Endothelial cell of umbilical vein (primary cell): ENCODE results near the gene ASMTL. TPM values are rescaled to one million over a fixed set of nuclear protein-coding genes. Genes with fewer than 3 reads are reported as not detected.

Source experiments
- BruUV-seq: library from RNA; stranded (reverse); fragments of 400-500 nt; replicated peaks from 2 replicates; lab custom pipeline; 2021; lab: Mats Ljungman, UMichigan
- CTCF ChIA-PET: fragments of 300-600, 350-600 bp; sonication (Branson Sonifier 250); formaldehyde crosslinking; loops from one replicate; lab custom pipeline; 2021; ENCODE audit warnings: antibody characterized with exemption, inconsistent platforms; lab: Charles Lee
- POLR2A ChIA-PET: fragments of 300-600, 350-600 bp; sonication (Branson Sonifier 250); formaldehyde crosslinking; loops from one replicate; lab custom pipeline; 2021; ENCODE audit warnings: antibody characterized with exemption, inconsistent platforms; lab: Charles Lee
- DNase-seq: peaks from one replicate; pipeline ENCODE4 v3.0.0-alpha.2; 2011; ENCODE audit warnings: low read depth, low spot score
- FAIRE-seq: peaks from 2 replicates; lab custom pipeline; 2011; peaks lifted over from hg19 to GRCh38; lab: Jason Lieb, UNC
- H2AFZ ChIP-seq: 2 replicates; pipeline ENCODE4 v1.6.0; 2012; ENCODE audit warnings: low read depth, low read length, control low read depth, inconsistent platforms
- H3K27ac ChIP-seq: 2 replicates; pipeline ENCODE4 v1.5.1; 2011; ENCODE audit warnings: low read depth, mild to moderate bottlenecking, control low read depth, low read length, moderate library complexity; ENCODE audit not compliant: insufficient read depth
- H3K27me3 ChIP-seq, 2 experiments: 2 replicates each; pipeline versions ENCODE4 v1.6.0 to v1.6.1; 2011; ENCODE audit warnings: low read length in 2 of 2, mixed read lengths in 1 of 2; ENCODE audit not compliant: control insufficient read depth in 2 of 2, insufficient read depth in 2 of 2
- H3K36me3 ChIP-seq, 2 experiments: 2 replicates in 1 of 2; 3 replicates in 1 of 2; pipeline ENCODE4 v1.5.1; 2011; ENCODE audit warnings: low read length in 2 of 2, mild to moderate bottlenecking in 1 of 2, moderate library complexity in 1 of 2; ENCODE audit not compliant: control insufficient read depth in 2 of 2, insufficient read depth in 2 of 2; ENCODE audit errors: extremely low read depth in 1 of 2
- H3K4me1 ChIP-seq: 3 replicates; pipeline ENCODE4 v1.5.1; 2011; ENCODE audit warnings: mild to moderate bottlenecking, low read length; ENCODE audit not compliant: control insufficient read depth, insufficient read depth; ENCODE audit errors: extremely low read depth
- H3K4me2 ChIP-seq: 2 replicates; pipeline ENCODE4 v1.6.1; 2011; ENCODE audit warnings: low read length, control low read depth, mixed read lengths; ENCODE audit not compliant: insufficient read depth
- H3K4me3 ChIP-seq, 3 experiments: fragments of 200-600 bp in 1 of 3; sonication (generic), shearing (Covaris generic) in 1 of 3; replicated peaks in 1 of 3; 2 replicates each; pipeline ENCODE4 v1.5.1; 2011 to 2016; ENCODE audit warnings: control low read depth in 3 of 3, low read length in 3 of 3, mild to moderate bottlenecking in 2 of 3, inconsistent platforms in 1 of 3, low read depth in 1 of 3, moderate library complexity in 1 of 3; ENCODE audit not compliant: insufficient read depth in 1 of 3
- H3K79me2 ChIP-seq: 2 replicates; pipeline ENCODE4 v1.6.0; 2012; ENCODE audit warnings: low read length, inconsistent platforms; ENCODE audit not compliant: control insufficient read depth, insufficient read depth
- H3K9ac ChIP-seq: replicated peaks from 2 replicates; pipeline ENCODE3; 2011; ENCODE audit warnings: low read length, control low read depth; ENCODE audit not compliant: insufficient read depth; ENCODE audit errors: extremely low read depth
- H3K9me1 ChIP-seq: replicated peaks from 3 replicates; pipeline ENCODE4 v1.6.0; 2011; ENCODE audit warnings: mild to moderate bottlenecking, low read length; ENCODE audit not compliant: control insufficient read depth, insufficient read depth; ENCODE audit errors: extremely low read depth
- H3K9me3 ChIP-seq: replicated peaks from 2 replicates; pipeline ENCODE4 v1.5.1; 2012; ENCODE audit warnings: low read length, inconsistent platforms; ENCODE audit not compliant: control insufficient read depth, insufficient read depth
- H4K20me1 ChIP-seq: replicated peaks from 2 replicates; pipeline ENCODE3; 2011; ENCODE audit warnings: mild to moderate bottlenecking, low read length; ENCODE audit not compliant: control insufficient read depth, insufficient read depth; ENCODE audit errors: extremely low read depth
- CTCF ChIP-seq, 2 donors: IDR thresholded peaks; 1 replicate in 1 of 2; 2 replicates in 1 of 2; pipeline ENCODE4 v1.5.1; 2011; ENCODE audit warnings: low read length in 2 of 2, mild to moderate bottlenecking in 2 of 2, moderate library complexity in 2 of 2, control low read depth in 1 of 2, inconsistent platforms in 1 of 2, low read depth in 1 of 2; ENCODE audit not compliant: insufficient read depth in 1 of 2; ENCODE audit errors: extremely low read depth in 1 of 2
- EZH2 ChIP-seq: IDR thresholded peaks from 2 replicates; pipeline ENCODE4 v1.6.1; 2012; ENCODE audit warnings: borderline replicate concordance, low read depth, mild to moderate bottlenecking, moderate library complexity, low read length, inconsistent platforms; ENCODE audit not compliant: severe bottlenecking
- FOS ChIP-seq: IDR thresholded peaks from 2 replicates; pipeline ENCODE4 v1.6.1; 2011; ENCODE audit warnings: mild to moderate bottlenecking, low read length, moderate library complexity, borderline replicate concordance; ENCODE audit not compliant: insufficient read depth
- GATA2 ChIP-seq: IDR thresholded peaks from 2 replicates; pipeline ENCODE4 v1.7.0; 2011; ENCODE audit warnings: low read depth, mild to moderate bottlenecking, moderate library complexity, mixed read lengths, low read length; ENCODE audit not compliant: insufficient read length, insufficient read depth
- JUN ChIP-seq: IDR thresholded peaks from 2 replicates; pipeline ENCODE4 v1.6.1; 2011; ENCODE audit warnings: borderline replicate concordance, low read depth; ENCODE audit not compliant: insufficient read length, insufficient read depth
- MAX ChIP-seq: IDR thresholded peaks from 2 replicates; pipeline ENCODE4 v1.6.1; 2011; ENCODE audit not compliant: insufficient read depth, insufficient read length
- MYC ChIP-seq: IDR thresholded peaks from one replicate; pipeline ENCODE4 v1.6.1; 2011; ENCODE audit warnings: mild to moderate bottlenecking, low read depth, low read length
- POLR2A ChIP-seq: IDR thresholded peaks from 2 replicates; pipeline ENCODE4 v1.6.1; 2012; ENCODE audit warnings: low read depth, mild to moderate bottlenecking, control low read depth, low read length
- POLR2AphosphoS5 ChIP-seq: IDR thresholded peaks from 2 replicates; pipeline ENCODE4 v1.6.1; 2012; ENCODE audit warnings: low read depth, mild to moderate bottlenecking, control low read depth, low read length, moderate library complexity; ENCODE audit not compliant: insufficient read depth
- dilution Hi-C: fragments of 300-500 bp; cut with MboI; formaldehyde crosslinking; loops from one replicate; pipeline ENCODE4 v1.15.0; 2019; ENCODE audit warnings: low sequenced_read_pairs; ENCODE audit not compliant: extremely low pct_ligation_motif_present
- intact Hi-C: fragments of 100-400 bp; cut with micrococcal nuclease; formaldehyde crosslinking; loops from one replicate; pipeline ENCODE4 v1.10.0; 2022
- polyA plus RNA-seq, 4 experiments: library from polyadenylated mRNA; depleted of rRNA in 3 of 4; stranded (reverse) in 3 of 4; unstranded in 1 of 4; fragments of >200 nt; gene quantifications; 2 replicates each; pipeline versions ENCODE4 v1.2.1 to v1.2.3, GENCODE V29; 2011 to 2012; ENCODE audit warnings: missing spikeins in 1 of 4
- total RNA-seq: library from RNA; stranded (reverse); gene quantifications from 2 replicates; pipeline ENCODE4 v1.2.3, GENCODE V29; 2021

Gene ASMTL
- total and polyA plus RNA-seq, 2 donors (not counting 3 experiments of a cell fraction or from before 2014, with no cell fraction given): 27.1 to 29.9 TPM

DNA sequence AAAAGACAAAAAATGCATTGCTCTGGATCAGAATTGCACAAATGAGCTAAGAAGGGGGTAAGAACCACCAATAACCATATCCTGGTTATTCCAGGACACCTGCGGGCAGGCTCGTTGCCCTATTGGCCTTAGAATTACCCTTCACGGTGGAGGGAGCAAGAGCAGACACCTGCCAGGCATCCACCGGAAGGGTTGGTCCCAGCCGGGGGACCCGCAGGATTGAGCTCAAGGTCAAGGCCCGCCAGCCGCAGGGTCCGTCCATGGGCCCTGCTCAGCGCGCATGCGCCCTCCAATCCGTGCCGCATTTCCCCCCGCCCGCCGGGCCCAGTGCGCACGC lies 61.4 kb downstream of the ASMTL start:
- H3K36me3 ChIP-seq: peaks cover 18 to 39% of the 10 kb centered on the region in 2 experiments
- peak overlapping the region; percentile 89 for H3K9ac ChIP-seq
- peak overlapping the region; percentile 64 to 100 (median 89) for H3K4me3 ChIP-seq
- dilution Hi-C loops: no loop called here
- TF ChIP-seq EZH2 (no peak), MAX (no peak), JUN (no peak), CTCF (IDR thresholded peaks at IDR 0.05; ENCODE audit: extremely low read depth in 1 of 2, insufficient read depth in 1 of 2, low read depth in 1 of 2, low read length in 2 of 2) (no peak), GATA2 (no peak), POLR2AphosphoS5 (no peak), POLR2A (no peak), MYC (no peak), FOS (no peak)
- POLR2A ChIA-PET: no interaction called here
- peak overlapping the region; percentile 70 for H3K4me2 ChIP-seq
- intact Hi-C loops: loop anchor here (5.0 kb wide), 2 partner anchors 34 to 201 kb away; partner anchors contain the start of gene AKAP17A
- H3K27me3 ChIP-seq: no peaks in the 10 kb centered on the region
- H3K9me3 ChIP-seq: no peaks in the 10 kb centered on the region
- H3K79me2 ChIP-seq: peaks cover 56% of the 10 kb centered on the region
- H4K20me1 ChIP-seq: peaks cover 3% of the 10 kb centered on the region
- DNase-seq: peak; percentile 89
- no TSS peak for BruUV-seq
- CTCF ChIA-PET: no interaction called here
- peak overlapping the region; percentile 73 for H3K27ac ChIP-seq
- no peak for FAIRE-seq
- H3K4me1 ChIP-seq: peaks cover 15% of the 10 kb centered on the region
- no peaks in the 10 kb centered on the region for H3K9me1 ChIP-seq
- H2AFZ ChIP-seq: no peak overlapping the region
